ENCODE measurements around the gene GHR. TPM values are rescaled to one million over a fixed set of nuclear protein-coding genes. Genes with fewer than 3 reads are reported as not detected.

Gene GHR
- total and polyA plus RNA-seq, 10 of the 15 experiments (the other 5 are each of a cell fraction or from before 2014, with no cell fraction given), result 0.23 to 10.2 (median 0.48) TPM

DNA sequence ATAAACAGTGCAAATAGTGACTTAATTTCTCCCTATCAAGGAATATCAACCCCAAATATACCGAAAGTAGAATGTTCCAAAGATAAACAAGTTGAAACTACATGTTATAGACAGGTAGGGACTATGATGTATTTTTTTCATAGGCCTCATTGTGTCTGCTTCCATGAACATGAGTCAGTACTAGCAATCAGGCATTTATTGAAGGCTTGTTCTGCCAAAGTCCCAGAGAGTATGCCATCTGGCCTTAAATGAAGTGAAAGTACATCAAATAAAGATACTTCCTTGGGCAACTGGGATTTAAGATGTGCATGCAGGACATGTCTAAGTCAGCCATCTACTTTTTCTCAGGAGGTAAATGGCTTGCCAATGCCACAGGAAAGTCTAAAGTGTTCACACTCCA is 6.5 kb downstream of the GHR start:
- Histone ChIP-seq H2AFZ (ENCODE audit: control insufficient read depth, low read depth, low read length) (no peak overlapping the region), H3K4me1 (ENCODE audit: control insufficient read depth, insufficient read depth, low read length) (no peaks in the 10 kb centered on the region), H3K27ac (ENCODE audit: control insufficient read depth, insufficient read depth) (no peak overlapping the region), H3K79me2 (ENCODE audit: control insufficient read depth, insufficient read depth, low read length) (no peaks in the 10 kb centered on the region), H3K4me3 (no peak overlapping the region), H3K4me2 (ENCODE audit: control insufficient read depth, insufficient read depth) (no peak overlapping the region), H3K36me3 (ENCODE audit: control insufficient read depth in 2 of 2, insufficient read depth in 2 of 2, low read length in 1 of 2) (no peaks in the 10 kb centered on the region), H4K20me1 (ENCODE audit: control insufficient read depth, insufficient read depth) (no peaks in the 10 kb centered on the region), H3K9ac (ENCODE audit: control insufficient read depth, insufficient read depth, low read length) (no peak overlapping the region), H3K9me3 (replicated peaks; ENCODE audit: control insufficient read depth, insufficient read depth, low read length) (no peaks in the 10 kb centered on the region; the same call in 2 of the 3 replicates), H3K27me3 (replicated peaks in 1 of 2; ENCODE audit: control insufficient read depth in 2 of 2, insufficient read depth in 2 of 2, low read length in 1 of 2) (no peaks in the 10 kb centered on the region)
- in situ Hi-C loops (cut with MboI), result no loop called here
- intact Hi-C loops (cut with micrococcal nuclease; ENCODE audit: unreplicated experiment), result no loop called here
- SMC1A ChIA-PET (ENCODE audit: uncharacterized antibody, unreplicated experiment), result interaction anchor here (0.8 to 2.7 kb wide), 6 partner anchors 23 to 75 kb away, joined by 4 to 16 read pairs (median 9); no protein-coding TSS in a partner anchor
- no TSS peak for BruUV-seq (replicated peaks)
- FAIRE-seq (no peak), DNase-seq (ENCODE audit: low read depth, low spot score) (no peak), ATAC-seq (no peak)
- TF ChIP-seq POLR2AphosphoS5 (IDR thresholded peaks at IDR 0.05; ENCODE audit: low read length), result no peak
- WGBS (ENCODE audit: insufficient coverage, insufficient replicate concordance, low lambda C conversion rate, missing lambda C conversion rate), result 6% methylated on average over 1 of the region's 1 CpG
- CTCF ChIA-PET, result interaction anchor here (0.9 to 1.3 kb wide), 2 partner anchors 27 to 37 kb away, joined by 3 to 6 read pairs; no protein-coding TSS in a partner anchor
- RAD21 ChIA-PET (ENCODE audit: unreplicated experiment), result interaction anchor here (0.7 to 2.0 kb wide), 6 partner anchors 22 to 40 kb away, joined by 3 to 21 read pairs (median 5); no protein-coding TSS in a partner anchor
- POLR2A ChIA-PET, result interaction anchor here (0.9 to 1.6 kb wide), 3 partner anchors 33 to 37 kb away, joined by 3 to 4 read pairs (median 4); no protein-coding TSS in a partner anchor

DNA sequence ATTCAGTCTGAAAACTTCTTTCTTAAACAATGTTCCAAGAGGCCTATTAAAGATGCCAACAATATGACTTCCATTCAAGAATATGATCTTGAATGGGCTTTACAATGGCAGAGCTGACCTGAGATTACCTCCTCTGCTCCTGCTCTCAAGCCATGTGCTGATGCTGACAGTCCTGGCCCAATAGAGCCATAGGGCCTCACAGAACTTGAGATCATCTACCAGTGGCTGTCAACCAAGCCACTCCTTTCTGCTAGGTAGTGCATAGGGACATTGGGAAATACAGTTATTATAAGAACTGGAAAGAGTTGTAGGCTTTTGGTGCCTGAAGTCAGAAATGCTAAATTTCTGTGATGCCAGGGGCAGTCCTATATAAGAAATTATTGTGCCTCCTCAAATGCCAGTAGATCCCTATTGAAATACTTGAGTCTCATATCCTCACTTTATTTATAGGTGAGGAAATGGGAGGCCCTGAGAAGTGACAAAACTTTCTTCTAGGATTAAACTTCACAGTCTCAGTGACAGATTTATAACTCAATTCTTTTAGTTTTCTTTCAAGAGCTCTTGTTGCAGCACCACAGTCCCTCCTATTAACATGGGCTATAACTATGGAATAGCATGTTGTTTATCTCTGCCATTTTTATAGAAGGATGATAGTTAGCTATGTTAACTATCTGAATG is 10.9 kb downstream of the GHR start:
- Histone ChIP-seq H3K79me2 (ENCODE audit: control insufficient read depth, insufficient read depth, low read length) (no peaks in the 10 kb centered on the region), H3K27ac (ENCODE audit: control insufficient read depth, insufficient read depth) (no peak overlapping the region), H3K9me3 (replicated peaks; ENCODE audit: control insufficient read depth, insufficient read depth, low read length) (no peaks in the 10 kb centered on the region), H3K36me3 (ENCODE audit: control insufficient read depth in 2 of 2, insufficient read depth in 2 of 2, low read length in 1 of 2) (no peaks in the 10 kb centered on the region), H3K27me3 (replicated peaks in 1 of 2; ENCODE audit: control insufficient read depth in 2 of 2, insufficient read depth in 2 of 2, low read length in 1 of 2) (no peaks in the 10 kb centered on the region), H3K9ac (ENCODE audit: control insufficient read depth, insufficient read depth, low read length) (no peak overlapping the region), H3K4me3 (no peak overlapping the region), H2AFZ (ENCODE audit: control insufficient read depth, low read depth, low read length) (no peak overlapping the region), H3K4me1 (ENCODE audit: control insufficient read depth, insufficient read depth, low read length) (no peaks in the 10 kb centered on the region), H3K4me2 (ENCODE audit: control insufficient read depth, insufficient read depth) (no peak overlapping the region), H4K20me1 (ENCODE audit: control insufficient read depth, insufficient read depth) (no peaks in the 10 kb centered on the region)
- ChIA-PET POLR2A (interaction anchor here (0.9 to 1.0 kb wide), 4 partner anchors 9 to 30 kb away, joined by 3 to 9 read pairs (median 3); no protein-coding TSS in a partner anchor), CTCF (interaction anchor here (1.0 kb wide), 1 partner anchor 11 kb away, joined by 3 read pairs; the partner anchor contains the start of gene GHR), RAD21 (ENCODE audit: unreplicated experiment) (interaction anchor here (1.0 to 2.4 kb wide), 4 partner anchors 21 to 33 kb away, joined by 3 to 7 read pairs (median 4); no protein-coding TSS in a partner anchor), SMC1A (ENCODE audit: uncharacterized antibody, unreplicated experiment) (interaction anchor here (0.9 to 3.5 kb wide), 6 partner anchors 18 to 39 kb away, joined by 3 to 25 read pairs (median 4); no protein-coding TSS in a partner anchor)
- intact Hi-C loops (cut with micrococcal nuclease; ENCODE audit: unreplicated experiment) (no loop called here), in situ Hi-C loops (cut with MboI) (no loop called here)
- DNase-seq (ENCODE audit: low read depth, low spot score), result no peak
- TF ChIP-seq MTA2 (IDR thresholded peaks at IDR 0.05; ENCODE audit: low read depth), result no peak
- no peak for TF ChIP-seq TAF1 (IDR thresholded peaks at IDR 0.05; ENCODE audit: borderline replicate concordance, low read depth, low read length)
- no peak for TF ChIP-seq ZSCAN29 (IDR thresholded peaks at IDR 0.05)
- TF ChIP-seq, protein P1, sequence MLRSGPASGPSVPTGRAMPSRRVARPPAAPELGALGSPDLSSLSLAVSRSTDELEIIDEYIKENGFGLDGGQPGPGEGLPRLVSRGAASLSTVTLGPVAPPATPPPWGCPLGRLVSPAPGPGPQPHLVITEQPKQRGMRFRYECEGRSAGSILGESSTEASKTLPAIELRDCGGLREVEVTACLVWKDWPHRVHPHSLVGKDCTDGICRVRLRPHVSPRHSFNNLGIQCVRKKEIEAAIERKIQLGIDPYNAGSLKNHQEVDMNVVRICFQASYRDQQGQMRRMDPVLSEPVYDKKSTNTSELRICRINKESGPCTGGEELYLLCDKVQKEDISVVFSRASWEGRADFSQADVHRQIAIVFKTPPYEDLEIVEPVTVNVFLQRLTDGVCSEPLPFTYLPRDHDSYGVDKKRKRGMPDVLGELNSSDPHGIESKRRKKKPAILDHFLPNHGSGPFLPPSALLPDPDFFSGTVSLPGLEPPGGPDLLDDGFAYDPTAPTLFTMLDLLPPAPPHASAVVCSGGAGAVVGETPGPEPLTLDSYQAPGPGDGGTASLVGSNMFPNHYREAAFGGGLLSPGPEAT (IDR thresholded peaks at IDR 0.05; ENCODE audit: low read depth), result no peak
- no peak for TF ChIP-seq SIX5 (IDR thresholded peaks at IDR 0.05; ENCODE audit: low read depth, low read length, severe bottlenecking)
- no peak for FAIRE-seq
- no TSS peak for BruUV-seq (replicated peaks)
- no peak for ATAC-seq

All from GM12878 (cell line).